ENCODE results near the gene LDLRAD2. TPM values are rescaled to one million over a fixed set of nuclear protein-coding genes. Genes with fewer than 3 reads are reported as not detected.
"Not testable (repeated sequence)": the region's sequence is repeated elsewhere in the genome, so short reads cannot be mapped to it uniquely, and the experiment has no call there.

The LDLRAD2 gene
- total RNA-seq, 4 donors from 2014 or later = 0.22 TPM; not detected in 3

DNA sequence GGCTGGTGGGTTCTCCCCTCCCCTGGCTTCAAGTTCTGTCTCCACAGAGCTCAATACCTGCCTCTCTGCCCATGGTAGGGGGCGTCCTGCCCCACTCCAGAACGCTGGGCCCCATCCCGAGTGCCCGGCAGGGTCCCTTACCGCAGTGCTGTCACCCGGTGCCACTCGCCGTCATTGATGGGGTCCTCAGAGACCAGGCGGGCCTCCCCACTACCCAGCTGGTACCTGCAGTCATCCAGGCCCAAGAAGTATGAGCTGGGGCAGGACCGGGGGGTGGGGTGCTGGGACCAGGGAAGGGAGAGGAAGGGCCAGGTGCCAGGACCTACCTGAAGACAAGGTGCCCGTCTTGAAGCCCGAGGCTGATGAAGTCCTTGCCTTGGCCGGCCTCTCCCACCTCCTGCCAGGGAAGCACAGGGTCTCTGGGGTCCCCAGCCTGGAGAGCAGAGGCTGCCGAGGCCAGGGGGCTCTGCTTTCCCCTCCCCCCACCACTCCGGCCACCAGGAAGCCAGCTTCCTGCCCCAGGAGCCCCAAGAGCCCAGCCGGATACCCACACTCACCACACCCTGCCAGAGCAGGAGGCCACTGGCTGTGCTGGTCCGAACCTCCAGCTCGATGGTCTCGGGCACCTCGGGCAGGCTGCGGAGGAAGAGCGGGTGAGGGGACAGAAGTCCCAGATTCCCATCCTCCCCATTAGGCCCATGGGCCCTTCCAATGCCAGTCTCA is 12.1 kb downstream of the LDLRAD2 start:
- no peak for DNase-seq
- Histone ChIP-seq H3K4me3 (replicated peaks in 1 of 3) (no peak overlapping the region), H3K4me1 (no peaks in the 10 kb centered on the region), H3K36me3 (peaks cover 61 to 62% of the 10 kb centered on the region in 2 donors), H3K27me3 (no peaks in the 10 kb centered on the region), H3K27ac (no peak overlapping the region), H3K9me3 (no peaks in the 10 kb centered on the region)
- intact Hi-C loops (cut with DNase I) = no loop called here
- TF ChIP-seq POLR2A (IDR thresholded peaks at IDR 0.05) = no peak
- TF ChIP-seq CTCF (IDR thresholded peaks at IDR 0.05) = no peak
- 93 to 94% methylated on average over 12 to 20 of the region's 22 CpGs for WGBS, 2 donors

DNA sequence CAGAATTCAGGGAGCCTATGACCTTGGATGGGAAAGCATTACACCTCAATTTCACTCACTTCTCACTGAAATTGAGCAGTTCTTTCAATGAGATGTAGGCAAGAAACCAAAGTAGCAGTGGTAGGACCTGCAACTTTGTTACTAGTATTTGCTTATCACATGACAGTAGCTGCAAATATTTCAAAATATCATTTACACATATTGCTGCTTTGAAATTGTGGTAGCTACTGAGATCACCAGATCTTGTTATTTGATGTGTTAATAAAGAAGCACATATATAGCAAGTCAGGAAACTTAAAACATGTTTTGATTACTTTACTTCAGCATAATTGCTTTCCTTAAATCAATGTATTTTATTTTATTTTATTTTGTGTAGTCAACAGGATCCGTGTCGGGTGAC is 12.9 kb downstream of the LDLRAD2 start:
- Histone ChIP-seq H3K4me1 (no peaks in the 10 kb centered on the region), H3K27ac (no peak overlapping the region), H3K9me3 (no peaks in the 10 kb centered on the region), H3K36me3 (peaks cover 68 to 69% of the 10 kb centered on the region in 2 donors), H3K4me3 (replicated peaks in 1 of 3) (no peak overlapping the region), H3K27me3 (no peaks in the 10 kb centered on the region)
- no peak for DNase-seq
- intact Hi-C loops (cut with DNase I) = no loop called here
- TF ChIP-seq POLR2A (IDR thresholded peaks at IDR 0.05) (no peak), CTCF (IDR thresholded peaks at IDR 0.05) (no peak)
- 81 to 90% methylated on average over 2 of the region's 2 CpGs for WGBS, 2 donors

DNA sequence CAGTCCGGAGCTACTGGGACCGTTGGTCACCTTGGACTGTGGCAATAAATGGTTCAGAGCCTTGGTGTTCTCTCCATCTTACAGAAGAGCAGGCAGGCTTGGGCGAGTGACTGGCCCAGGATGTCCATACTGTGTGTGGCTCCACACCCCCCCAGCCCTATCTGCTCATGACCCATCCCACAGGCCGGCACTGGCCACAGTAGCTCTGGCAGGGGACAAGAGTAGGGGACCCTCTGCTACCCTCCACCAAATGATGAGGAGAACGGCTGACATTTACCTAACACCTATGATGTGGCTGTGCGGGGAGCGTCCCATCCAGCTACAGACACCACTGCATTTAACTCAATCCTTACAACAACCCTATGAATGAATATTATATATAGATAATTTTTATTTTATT is 13.3 kb downstream of the LDLRAD2 start:
- intact Hi-C loops (cut with DNase I) = no loop called here
- 94 to 96% methylated on average over 7 of the region's 7 CpGs for WGBS, 2 donors
- Histone ChIP-seq H3K27ac (no peak overlapping the region), H3K27me3 (no peaks in the 10 kb centered on the region), H3K4me3 (replicated peaks in 1 of 3) (no peak overlapping the region), H3K9me3 (no peaks in the 10 kb centered on the region), H3K4me1 (no peaks in the 10 kb centered on the region), H3K36me3 (peaks cover 68 to 72% of the 10 kb centered on the region in 2 donors)
- no peak for DNase-seq
- TF ChIP-seq POLR2A (IDR thresholded peaks at IDR 0.05) (no peak), CTCF (IDR thresholded peaks at IDR 0.05) (no peak)

DNA sequence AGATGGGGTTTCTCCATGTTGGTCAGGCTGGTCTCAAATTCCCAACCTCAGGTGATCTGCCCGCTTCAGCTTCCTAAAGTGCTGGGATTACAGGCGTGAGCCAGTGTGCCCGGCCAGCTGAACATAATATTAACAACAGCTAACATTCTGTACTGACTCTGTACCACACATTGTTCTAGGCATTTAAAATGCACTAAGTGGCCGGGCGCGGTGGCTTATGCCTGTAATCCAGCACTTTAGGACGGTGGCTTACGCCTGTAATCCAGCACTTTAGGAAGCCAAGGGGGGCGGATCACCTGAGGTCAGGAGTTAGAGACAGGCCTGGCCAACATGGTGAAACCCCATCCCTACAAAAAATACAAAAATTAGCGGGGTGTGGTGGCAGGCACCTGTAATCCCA is 14.6 kb downstream of the LDLRAD2 start:
- H3K27ac ChIP-seq; H3K4me1 ChIP-seq; H3K9me3 ChIP-seq; intact Hi-C loops (cut with DNase I); H3K27me3 ChIP-seq; DNase-seq; H3K4me3 ChIP-seq (replicated peaks in 1 of 3): not testable (repeated sequence)
- WGBS, 2 donors = 90 to 92% methylated on average over 7 to 10 of the region's 10 CpGs
- H3K36me3 ChIP-seq = peaks cover 81 to 82% of the 10 kb centered on the region in 2 donors

DNA sequence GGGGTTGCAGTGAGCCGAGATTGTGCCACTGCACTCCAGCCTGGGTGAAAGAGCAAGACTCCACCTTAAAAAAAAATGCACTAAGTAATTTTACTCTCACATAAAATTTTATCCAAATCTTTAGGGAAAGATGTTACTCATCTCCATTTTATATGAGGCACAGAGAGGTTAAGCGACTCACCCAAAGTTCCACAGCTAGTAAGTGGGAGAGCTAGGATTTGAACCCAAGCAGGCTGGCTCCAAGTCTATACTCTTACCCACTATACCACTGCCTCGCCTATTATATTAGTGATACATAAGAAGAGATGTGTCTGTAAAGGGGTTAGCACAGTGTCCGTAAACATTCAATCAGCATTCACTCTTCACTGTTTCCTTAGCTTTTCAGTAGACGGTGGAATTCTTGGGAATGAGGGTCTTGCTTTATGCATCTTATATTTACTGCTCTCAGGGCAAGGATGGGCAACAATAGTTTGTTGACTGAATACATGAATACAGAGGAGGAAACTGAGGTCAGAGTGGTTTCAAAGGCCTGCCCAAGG is 15.1 kb downstream of the LDLRAD2 start:
- Histone ChIP-seq H3K9me3 (no peaks in the 10 kb centered on the region), H3K36me3 (peaks cover 85 to 87% of the 10 kb centered on the region in 2 donors), H3K4me3 (replicated peaks in 1 of 3) (no peak overlapping the region), H3K27me3 (no peaks in the 10 kb centered on the region), H3K4me1 (no peaks in the 10 kb centered on the region), H3K27ac (no peak overlapping the region)
- DNase-seq = no peak
- TF ChIP-seq CTCF (IDR thresholded peaks at IDR 0.05) = no peak
- TF ChIP-seq POLR2A (IDR thresholded peaks at IDR 0.05) = no peak
- WGBS, 2 donors = 94 to 96% methylated on average over 5 of the region's 5 CpGs
- intact Hi-C loops (cut with DNase I) = no loop called here

All from thyroid gland (tissue), 4 donors.